GM04503 (cell line): ENCODE results near the gene CPT2.
"Not testable (repeated sequence)": the region's sequence is repeated elsewhere in the genome, so short reads cannot be mapped to it uniquely, and the experiment has no call there.

ENCODE experiments used
- DNase-seq: peaks from one replicate; pipeline ENCODE4 v3.0.0-alpha.2; 2012; ENCODE audit warnings: low read depth

The CPT2 gene

GRCh38 chr1:53182716-53183094 is 13.9 kb upstream of the CPT2 start:
- no peak for DNase-seq

GRCh38 chr1:53183095-53183990 is 13.3 kb upstream of the CPT2 start:
- DNase-seq = no peak

- not testable (repeated sequence) for DNase-seq
Measured at GRCh38 chr1:53185955-53186297, 10.7 kb upstream of the CPT2 start.

DNA sequence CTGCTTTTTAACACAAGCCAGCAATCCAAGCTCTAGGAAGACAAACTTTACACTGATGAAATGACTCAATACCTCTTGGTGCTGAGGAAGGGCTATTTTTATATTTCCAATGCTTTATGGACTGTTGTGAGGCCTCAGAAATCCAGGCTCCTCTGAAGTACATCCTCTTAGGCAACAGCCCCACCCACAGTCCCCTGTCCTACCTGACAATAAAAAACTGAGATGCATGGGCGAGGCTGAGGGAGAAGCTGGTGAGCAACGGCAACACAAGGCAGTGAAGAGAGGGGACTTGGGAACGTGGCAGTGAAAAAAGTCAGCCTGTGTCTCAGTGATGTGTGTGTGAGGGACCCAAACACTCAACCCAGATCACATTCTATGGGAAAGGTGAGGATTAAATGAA is 10.1 kb upstream of the CPT2 start:
- no peak for DNase-seq

DNA sequence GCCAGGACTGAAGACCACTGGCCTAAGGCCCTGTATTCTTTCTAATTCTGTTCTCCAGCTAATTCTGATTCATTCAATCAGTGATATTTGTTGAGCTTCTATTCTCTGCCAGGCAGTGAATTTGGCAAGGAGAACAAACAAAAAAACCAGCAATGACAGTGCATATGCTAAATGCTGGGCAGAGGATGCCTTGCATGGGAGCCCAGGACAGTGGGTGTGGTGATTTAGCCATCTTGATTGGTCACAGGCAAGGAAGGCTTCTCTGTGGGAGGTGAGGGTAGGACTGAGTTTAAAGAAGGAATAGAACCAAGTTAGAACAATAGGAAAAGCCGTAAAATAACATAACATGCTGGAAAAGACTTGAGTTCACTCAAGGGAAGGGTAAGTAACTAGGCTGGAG is 9.2 kb upstream of the CPT2 start:
- no peak for DNase-seq

DNA sequence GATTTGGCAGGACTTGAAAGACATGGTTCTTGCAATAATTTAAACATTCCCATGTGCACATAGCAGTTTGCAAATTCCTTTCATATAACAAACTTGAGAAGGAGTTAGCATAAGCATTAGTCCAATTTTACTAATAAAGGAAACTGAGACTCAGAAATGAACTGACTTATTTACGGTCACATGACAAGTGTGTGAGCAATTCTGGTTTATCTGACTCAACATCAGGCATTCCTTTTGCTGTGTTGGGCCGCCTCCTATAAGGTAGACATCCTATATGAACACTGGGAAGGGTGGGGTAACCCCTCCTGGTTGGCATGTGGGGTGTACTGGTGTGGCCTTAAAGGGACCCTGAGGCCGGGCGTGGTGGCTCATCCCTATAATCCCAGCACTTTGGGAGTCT is 8.5 kb upstream of the CPT2 start:
- no peak for DNase-seq

- DNase-seq = no peak
Measured at GRCh38 chr1:53189061-53189460, 7.6 kb upstream of the CPT2 start.

DNA sequence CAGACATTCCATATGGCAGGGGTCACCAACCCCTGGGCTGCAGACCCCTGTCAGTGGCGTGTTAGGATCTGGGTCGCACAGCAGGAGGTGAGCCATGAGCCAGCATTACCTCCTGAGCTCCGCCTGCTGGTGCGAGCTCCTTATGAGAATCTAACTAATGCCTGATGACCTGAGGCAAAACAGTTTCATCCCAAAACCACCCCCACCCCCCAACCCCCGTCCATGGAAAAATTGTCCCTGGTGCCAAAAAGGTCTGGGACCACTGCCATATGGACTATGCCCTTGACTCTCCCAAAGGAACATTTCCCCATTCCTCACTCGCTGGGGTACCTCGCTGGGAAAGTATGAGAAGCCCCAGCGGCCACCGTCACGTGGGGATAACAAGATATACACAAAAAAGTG is 6.4 kb upstream of the CPT2 start:
- no peak for DNase-seq

DNA sequence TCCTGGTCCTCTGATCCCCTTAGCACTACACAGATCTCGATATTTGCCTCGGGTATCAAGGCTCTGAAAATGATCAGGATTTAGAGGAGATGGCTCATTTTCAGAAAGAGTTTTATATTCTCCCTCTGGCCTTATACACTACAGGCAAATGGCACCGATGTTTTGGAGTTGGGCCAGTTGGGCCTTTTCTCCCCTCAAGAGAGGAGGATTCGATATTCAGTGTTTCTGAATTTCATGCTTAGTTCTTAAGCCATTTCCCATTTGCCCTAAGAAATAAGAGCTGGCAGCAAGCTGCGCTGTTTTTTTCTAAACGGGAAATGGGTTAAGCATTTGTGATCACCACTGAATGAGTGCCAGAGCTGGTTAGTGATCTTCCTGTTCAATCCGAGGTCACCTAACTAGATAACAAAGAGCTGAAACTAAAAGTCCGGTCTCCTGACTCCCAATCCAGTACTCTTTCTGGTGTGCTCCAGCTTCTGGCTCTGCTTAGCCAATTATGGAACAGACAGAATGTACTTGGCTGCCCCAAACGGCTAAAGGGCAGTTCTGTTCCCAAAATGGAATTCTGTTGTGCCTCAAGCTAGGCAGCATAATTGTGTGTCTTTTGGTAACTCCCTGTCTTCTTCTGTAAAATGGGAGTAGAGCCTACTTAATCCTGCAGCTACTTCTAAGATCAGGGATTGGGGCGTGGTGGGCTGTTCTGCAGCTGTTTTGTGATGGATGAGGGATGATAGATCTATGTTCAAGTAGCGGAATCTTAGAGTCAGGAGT is 1.2 kb upstream of the CPT2 start:
- no peak for DNase-seq

DNA sequence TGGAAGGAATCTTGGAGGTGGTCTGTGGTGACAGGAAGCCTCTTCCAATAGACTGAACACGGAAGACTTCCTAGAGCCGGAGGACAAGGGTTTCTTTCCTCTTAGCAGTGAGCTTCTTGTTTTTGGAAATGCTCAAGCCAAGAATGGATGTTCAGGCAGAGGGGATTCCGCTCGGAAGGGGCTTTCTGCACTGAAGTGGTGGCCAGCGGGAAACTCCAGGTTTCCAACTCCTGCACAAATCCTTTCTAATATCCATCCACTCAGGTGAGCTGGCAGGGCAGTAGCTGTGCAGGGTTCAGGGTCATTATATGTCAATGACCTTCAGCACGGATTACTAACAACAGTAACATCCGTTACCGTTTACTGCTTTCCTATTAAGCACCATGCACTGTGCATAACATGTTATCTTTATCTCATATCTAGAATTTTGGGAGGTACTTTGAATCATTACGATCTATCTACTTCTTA is 573 bp upstream of the CPT2 start:
- no peak for DNase-seq

DNA sequence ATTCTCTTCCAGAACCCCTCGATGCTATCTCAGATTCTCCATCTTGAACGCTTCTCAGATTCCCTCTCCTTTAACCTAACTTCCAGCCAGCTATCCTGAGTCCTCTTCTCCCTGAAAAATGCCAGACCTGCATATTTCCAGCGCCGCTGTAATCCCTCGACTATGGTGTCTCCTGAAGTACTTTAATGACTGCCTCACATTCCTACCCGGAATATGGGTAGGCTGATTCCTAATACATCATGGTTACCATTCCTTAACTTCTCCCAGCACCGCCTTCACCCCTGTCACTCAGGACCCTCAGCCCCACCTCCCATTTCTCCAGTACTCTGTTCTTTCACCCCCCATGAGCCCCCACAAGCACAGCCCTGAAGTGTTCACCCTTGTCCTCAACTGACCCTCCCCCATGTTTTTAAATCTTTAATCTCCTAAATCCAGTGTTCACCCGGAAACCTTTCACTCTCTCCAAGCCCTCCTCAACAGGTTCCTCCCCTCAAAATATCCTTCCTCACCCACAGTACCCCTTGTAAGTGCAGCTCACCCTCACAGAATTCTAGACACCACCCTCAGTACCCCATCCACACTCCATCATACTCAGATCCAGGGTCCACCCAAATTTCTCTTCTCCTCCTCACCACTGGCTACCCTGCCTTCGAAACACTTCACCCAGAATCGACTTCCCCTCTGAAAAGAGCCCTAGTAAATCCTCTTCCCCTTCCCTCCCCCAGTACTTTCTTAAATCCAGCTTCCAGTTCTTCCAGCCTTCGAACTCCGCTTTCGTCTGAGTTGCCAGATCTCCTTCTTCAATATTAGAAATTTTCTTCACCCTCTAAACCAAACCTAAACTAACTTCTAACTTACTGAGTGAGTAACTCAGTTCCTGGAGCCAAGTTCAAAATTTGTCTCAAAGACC is 922 bp downstream of the CPT2 start:
- DNase-seq = no peak

DNA sequence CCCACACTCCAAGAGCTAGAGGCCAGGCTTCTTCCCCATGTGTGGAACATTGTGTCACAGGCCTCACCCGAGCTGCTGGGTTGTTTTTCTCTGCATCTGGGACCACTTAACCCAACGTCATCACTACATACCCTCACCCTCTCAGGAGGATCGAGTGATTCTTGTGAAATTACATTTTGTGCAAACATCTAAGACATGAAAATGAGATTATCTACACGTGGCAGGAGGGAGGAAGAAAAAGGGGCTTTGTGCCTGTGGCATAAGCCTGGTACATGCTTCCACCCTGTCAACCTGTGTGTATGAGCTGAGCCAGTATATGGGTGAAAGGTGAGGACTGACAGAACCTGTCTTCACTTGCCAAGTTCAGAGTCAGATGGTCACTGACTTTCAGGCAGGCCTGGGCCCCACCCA is 1.6 kb downstream of the CPT2 start:
- DNase-seq = no peak

GRCh38 chr1:53203466-53203865 is 6.8 kb downstream of the CPT2 start:
- DNase-seq = no peak

- not testable (repeated sequence) for DNase-seq
Measured at GRCh38 chr1:53205496-53205895, 8.9 kb downstream of the CPT2 start.

- not testable (repeated sequence) for DNase-seq
Measured at GRCh38 chr1:53206083-53206685, 9.6 kb downstream of the CPT2 start.

DNA sequence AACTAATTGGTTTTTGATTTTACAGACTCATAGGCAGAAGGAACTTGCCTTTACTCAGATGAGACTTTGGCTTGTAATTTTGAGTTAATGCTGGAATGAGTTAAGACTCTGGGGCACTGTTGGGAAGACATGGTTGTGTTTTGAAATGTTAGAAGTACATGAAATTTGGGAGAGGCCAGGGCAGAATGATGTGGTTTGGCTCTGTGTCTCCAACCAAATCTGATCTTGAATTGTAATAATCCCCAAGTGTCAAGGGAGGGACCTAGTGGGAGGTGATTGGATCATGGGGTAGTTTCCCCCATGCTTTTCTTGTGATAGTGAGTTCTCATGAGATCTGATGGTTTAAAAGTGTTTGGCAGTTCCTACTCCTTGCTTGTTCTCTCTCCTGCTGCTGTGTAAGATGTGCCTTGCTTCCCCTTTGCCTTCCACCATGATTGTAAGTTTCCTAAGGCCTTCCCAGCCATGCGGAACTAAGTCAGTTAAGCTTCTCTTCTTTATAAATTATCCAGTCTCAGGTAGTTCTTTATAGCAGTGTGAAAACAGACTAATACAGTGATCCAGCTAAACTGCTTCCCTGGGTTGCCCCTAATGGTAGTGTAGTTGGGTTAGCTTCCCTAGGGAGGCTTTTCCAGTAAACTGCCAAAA is 10.2 kb downstream of the CPT2 start:
- no peak for DNase-seq

DNA sequence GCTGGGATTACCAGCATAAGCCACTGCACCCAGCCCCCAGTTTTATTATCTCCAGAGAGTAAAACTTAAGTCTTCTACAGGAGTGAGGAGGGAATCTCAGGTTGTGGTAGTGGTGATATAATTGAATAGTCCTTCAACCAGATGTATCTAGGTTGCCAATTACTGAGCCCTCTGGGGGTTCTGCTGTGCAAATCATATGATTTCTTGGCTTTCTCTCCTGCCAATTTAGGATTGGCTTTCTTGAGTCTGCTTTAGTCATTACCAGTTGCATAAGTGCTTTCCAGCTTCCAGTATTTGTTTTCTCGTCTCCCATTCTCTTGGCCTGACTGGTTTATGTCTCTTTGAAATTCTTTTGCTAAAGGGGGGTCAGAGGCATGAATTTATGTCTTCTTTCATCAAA is 11.1 kb downstream of the CPT2 start:
- DNase-seq = no peak

DNA sequence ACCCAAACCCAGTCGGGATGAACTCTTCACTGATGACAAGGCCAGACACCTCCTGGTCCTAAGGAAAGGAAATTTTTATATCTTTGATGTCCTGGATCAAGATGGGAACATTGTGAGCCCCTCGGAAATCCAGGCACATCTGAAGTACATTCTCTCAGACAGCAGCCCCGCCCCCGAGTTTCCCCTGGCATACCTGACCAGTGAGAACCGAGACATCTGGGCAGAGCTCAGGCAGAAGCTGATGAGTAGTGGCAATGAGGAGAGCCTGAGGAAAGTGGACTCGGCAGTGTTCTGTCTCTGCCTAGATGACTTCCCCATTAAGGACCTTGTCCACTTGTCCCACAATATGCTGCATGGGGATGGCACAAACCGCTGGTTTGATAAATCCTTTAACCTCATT is 13.7 kb downstream of the CPT2 start:
- DNase-seq = no peak

DNA sequence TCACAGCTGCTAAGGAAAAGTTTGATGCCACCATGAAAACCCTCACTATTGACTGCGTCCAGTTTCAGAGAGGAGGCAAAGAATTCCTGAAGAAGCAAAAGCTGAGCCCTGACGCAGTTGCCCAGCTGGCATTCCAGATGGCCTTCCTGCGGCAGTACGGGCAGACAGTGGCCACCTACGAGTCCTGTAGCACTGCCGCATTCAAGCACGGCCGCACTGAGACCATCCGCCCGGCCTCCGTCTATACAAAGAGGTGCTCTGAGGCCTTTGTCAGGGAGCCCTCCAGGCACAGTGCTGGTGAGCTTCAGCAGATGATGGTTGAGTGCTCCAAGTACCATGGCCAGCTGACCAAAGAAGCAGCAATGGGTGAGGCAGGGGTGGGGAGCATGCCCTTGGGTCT is 14.3 kb downstream of the CPT2 start:
- no peak for DNase-seq

GRCh38 chr1:53214376-53214940 is 17.8 kb downstream of the CPT2 start:
- DNase-seq = no peak

DNA sequence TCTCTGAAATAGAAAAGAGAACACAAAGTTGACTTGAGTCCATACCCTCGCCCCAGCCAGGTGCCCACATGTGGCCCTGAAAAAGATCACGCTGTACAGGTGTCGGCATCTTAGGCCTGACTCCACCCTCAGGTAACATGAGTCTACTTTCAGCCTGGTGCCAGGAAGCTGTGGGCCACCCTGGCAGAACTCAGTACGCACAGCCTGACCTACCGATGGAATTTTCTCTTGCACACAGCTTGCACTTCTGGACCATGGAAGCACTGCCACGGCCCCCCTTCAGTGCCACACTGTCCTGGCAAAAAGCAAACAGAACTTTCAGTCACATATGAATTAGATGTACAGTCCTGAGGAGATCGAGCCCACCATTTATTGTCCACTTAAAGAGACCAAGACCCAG is 21.6 kb downstream of the CPT2 start:
- DNase-seq = no peak
